H1 (cell line): Measurements from ENCODE around the gene GAB2. TPM values are rescaled to one million over a fixed set of nuclear protein-coding genes. Genes with fewer than 3 reads are reported as not detected.

Experiments used
- CTCF ChIA-PET: fragments of 300-600 bp; sonication (Branson Sonifier 250); formaldehyde crosslinking; loops from one replicate; lab custom pipeline; 2021; ENCODE audit not compliant: partially characterized antibody; lab: Charles Lee
- POLR2A ChIA-PET: fragments of 300-600 bp; sonication (Branson Sonifier 250); formaldehyde crosslinking; loops from one replicate; lab custom pipeline; 2021; ENCODE audit warnings: inconsistent platforms; ENCODE audit not compliant: partially characterized antibody; lab: Charles Lee
- DNase-seq, 2 experiments: peaks; one replicate each; pipeline versions ENCODE4 v3.0.0 to v3.0.0-alpha.2; 2010 to 2022; ENCODE audit warnings: low spot score in 2 of 2, low read depth in 1 of 2, mixed read lengths in 1 of 2
- FAIRE-seq: peaks from 2 replicates; lab custom pipeline; 2011; peaks lifted over from hg19 to GRCh38; lab: Jason Lieb, UNC
- H2AFZ ChIP-seq: 2 replicates; pipeline ENCODE4 v1.8.1; 2012; ENCODE audit warnings: low read length, inconsistent platforms
- H2AK5ac ChIP-seq: 2 replicates; pipeline ENCODE4 v1.6.1; 2013; ENCODE audit warnings: low read depth, low read length
- H2BK120ac ChIP-seq: replicated peaks from 2 replicates; pipeline ENCODE3; 2013; ENCODE audit warnings: low read depth, low read length, inconsistent platforms
- H2BK12ac ChIP-seq: 2 replicates; pipeline ENCODE4 v1.6.1; 2013; ENCODE audit warnings: low read depth, low read length
- H2BK15ac ChIP-seq: 2 replicates; pipeline ENCODE4 v1.6.1; 2013; ENCODE audit warnings: low read length
- H2BK20ac ChIP-seq: 2 replicates; pipeline ENCODE4 v1.6.1; 2013; ENCODE audit warnings: low read length
- H2BK5ac ChIP-seq: 2 replicates; pipeline ENCODE4 v1.6.1; 2013; ENCODE audit warnings: low read depth, low read length
- H3K14ac ChIP-seq: 2 replicates; pipeline ENCODE4 v1.6.1; 2013; ENCODE audit warnings: inconsistent platforms; ENCODE audit not compliant: insufficient read length
- H3K18ac ChIP-seq: 2 replicates; pipeline ENCODE4 v1.6.1; 2013; ENCODE audit warnings: low read length; ENCODE audit errors: extremely low read depth
- H3K23ac ChIP-seq: 2 replicates; pipeline ENCODE4 v1.6.1; 2013; ENCODE audit warnings: inconsistent platforms; ENCODE audit not compliant: insufficient read length
- H3K23me2 ChIP-seq: 2 replicates; pipeline ENCODE4 v1.6.1; 2013; ENCODE audit warnings: low read depth, low read length
- H3K27ac ChIP-seq: 2 replicates; pipeline ENCODE4 v1.6.1; 2011; ENCODE audit warnings: low read depth, low read length, inconsistent platforms
- H3K27me3 ChIP-seq, 4 experiments: replicated peaks in 1 of 4; 1 replicate in 1 of 4; 2 replicates in 3 of 4; pipeline versions ENCODE4 v1.6.1 to v1.8.1; 2011 to 2013; ENCODE audit warnings: low read length in 3 of 4, mild to moderate bottlenecking in 3 of 4, inconsistent platforms in 2 of 4, mixed read lengths in 2 of 4, moderate library complexity in 1 of 4; ENCODE audit not compliant: control insufficient read depth in 3 of 4, insufficient read depth in 3 of 4; ENCODE audit errors: extremely low read depth in 1 of 4
- H3K36me3 ChIP-seq, 4 experiments: 2 replicates each; pipeline versions ENCODE4 v1.6.1 to v1.8.1; 2011 to 2013; ENCODE audit warnings: mild to moderate bottlenecking in 4 of 4, low read length in 3 of 4, moderate library complexity in 2 of 4, control low read depth in 1 of 4, inconsistent platforms in 1 of 4; ENCODE audit not compliant: insufficient read depth in 4 of 4, control insufficient read depth in 2 of 4
- H3K4ac ChIP-seq: replicated peaks from 2 replicates; pipeline ENCODE3; 2013; ENCODE audit warnings: low read length, low read depth, mixed read lengths, inconsistent platforms; ENCODE audit not compliant: insufficient read length
- H3K4me1 ChIP-seq, 4 experiments: replicated peaks in 1 of 4; 1 replicate in 1 of 4; 2 replicates in 3 of 4; pipeline versions ENCODE4 v1.6.1 to v1.8.1; 2011 to 2013; ENCODE audit warnings: low read length in 3 of 4, inconsistent platforms in 2 of 4, mixed read lengths in 1 of 4; ENCODE audit not compliant: insufficient read depth in 4 of 4, control insufficient read depth in 3 of 4
- H3K4me2 ChIP-seq, 2 experiments: 2 replicates each; pipeline versions ENCODE4 v1.6.1 to v1.8.1; 2011 to 2013; ENCODE audit warnings: low read depth in 2 of 2, low read length in 2 of 2, control low read depth in 1 of 2, inconsistent platforms in 1 of 2, mild to moderate bottlenecking in 1 of 2; ENCODE audit not compliant: insufficient read depth in 1 of 2
- H3K4me3 ChIP-seq, 4 experiments: fragments of 200-600, 300-600 bp in 1 of 4; sonication (generic), shearing (Covaris generic), sonication (Bioruptor Twin) in 1 of 4; 2 replicates each; pipeline versions ENCODE4 v1.5.1 to v1.8.1; 2011 to 2016; ENCODE audit warnings: low read length in 4 of 4, low read depth in 3 of 4, control low read depth in 2 of 4, inconsistent platforms in 2 of 4, mild to moderate bottlenecking in 2 of 4, mixed read lengths in 1 of 4, moderate library complexity in 1 of 4; ENCODE audit not compliant: insufficient read depth in 2 of 4; ENCODE audit errors: extremely low read depth in 1 of 4
- H3K56ac ChIP-seq: replicated peaks from 2 replicates; pipeline ENCODE3; 2013; ENCODE audit warnings: low read depth, mild to moderate bottlenecking, mixed read lengths, low read length, inconsistent platforms; ENCODE audit not compliant: insufficient read length
- H3K79me1 ChIP-seq: 2 replicates; pipeline ENCODE4 v1.6.1; 2013; ENCODE audit warnings: low read depth, low read length, control low read depth
- H3K79me2 ChIP-seq, 2 experiments: 2 replicates each; pipeline versions ENCODE4 v1.6.1 to v1.8.1; 2012 to 2013; ENCODE audit warnings: low read length in 2 of 2, mild to moderate bottlenecking in 2 of 2, inconsistent platforms in 1 of 2; ENCODE audit not compliant: insufficient read depth in 2 of 2, control insufficient read depth in 1 of 2
- H3K9ac ChIP-seq, 4 experiments: replicated peaks in 1 of 4; 1 replicate in 1 of 4; 2 replicates in 3 of 4; pipeline versions ENCODE4 v1.6.1 to v1.8.1; 2011 to 2013; ENCODE audit warnings: low read depth in 3 of 4, low read length in 3 of 4, control low read depth in 2 of 4, mild to moderate bottlenecking in 2 of 4, moderate library complexity in 2 of 4, inconsistent platforms in 1 of 4; ENCODE audit errors: extremely low read depth in 1 of 4
- H3K9me3 ChIP-seq, 2 experiments: 2 replicates each; pipeline versions ENCODE4 v1.6.1 to v1.8.1; 2012 to 2013; ENCODE audit warnings: mild to moderate bottlenecking in 2 of 2, moderate library complexity in 2 of 2, control low read depth in 1 of 2, inconsistent platforms in 1 of 2, low read depth in 1 of 2, low read length in 1 of 2, mixed read lengths in 1 of 2; ENCODE audit not compliant: insufficient read depth in 2 of 2
- H4K20me1 ChIP-seq, 2 experiments: replicated peaks in 1 of 2; 2 replicates each; pipeline versions ENCODE3 to v1.8.1; 2011 to 2013; ENCODE audit warnings: inconsistent platforms in 2 of 2, low read length in 2 of 2, mild to moderate bottlenecking in 1 of 2; ENCODE audit not compliant: insufficient read depth in 2 of 2, control insufficient read depth in 1 of 2
- H4K5ac ChIP-seq: 2 replicates; pipeline ENCODE4 v1.6.1; 2013; ENCODE audit warnings: low read length, low read depth, mixed read lengths, inconsistent platforms; ENCODE audit not compliant: insufficient read length
- H4K8ac ChIP-seq: 2 replicates; pipeline ENCODE4 v1.8.0; 2013; ENCODE audit warnings: mild to moderate bottlenecking, moderate library complexity, low read length, inconsistent platforms; ENCODE audit not compliant: insufficient read depth; ENCODE audit errors: extremely low read depth
- H4K91ac ChIP-seq: replicated peaks from 2 replicates; pipeline ENCODE3; 2013; ENCODE audit warnings: low read length, mixed read lengths, inconsistent platforms; ENCODE audit not compliant: insufficient read length
- ATF2 ChIP-seq: IDR thresholded peaks from 2 replicates; pipeline ENCODE4 v1.6.1; 2012; ENCODE audit warnings: low read length, inconsistent platforms
- CBX5 ChIP-seq: fragments of 300-800, 300-1000 bp; sonication (generic); IDR thresholded peaks from 2 replicates; pipeline ENCODE4 v1.7.1; 2016; ENCODE audit warnings: antibody characterized with exemption, low read length, low read depth
- NANOG ChIP-seq: IDR thresholded peaks from 2 replicates; pipeline ENCODE4 v1.6.1; 2011; ENCODE audit warnings: low read length, low read depth, mild to moderate bottlenecking, inconsistent platforms; ENCODE audit not compliant: insufficient read depth, poor library complexity, severe bottlenecking
- SRF ChIP-seq: IDR thresholded peaks from 2 replicates; pipeline ENCODE4 v1.6.1; 2011; ENCODE audit warnings: mild to moderate bottlenecking, low read depth, low read length, moderate library complexity
- WGBS, 2 experiments: shearing (Covaris generic) in 1 of 2; methylation state at CpG; one replicate each; pipeline versions ENCODE4 v1.1.6 to v1.1.7; 2013 to 2015; ENCODE audit warnings: low lambda C conversion rate in 2 of 2, mixed read lengths in 2 of 2, inconsistent platforms in 1 of 2, low coverage in 1 of 2, missing lambda C conversion rate in 1 of 2; ENCODE audit not compliant: insufficient replicate concordance in 2 of 2, insufficient coverage in 1 of 2, insufficient read length in 1 of 2; ENCODE audit errors: extremely low coverage in 1 of 2, missing lambda C conversion rate in 1 of 2; 5-methylcytosine and 5-hydroxymethylcytosine counted together
- polyA plus RNA-seq, 7 experiments: library from polyadenylated mRNA; depleted of rRNA in 3 of 7; stranded (reverse) in 5 of 7; unstranded in 2 of 7; fragments of >200 nt in 5 of 7; fragments of 200-250 nt in 2 of 7; gene quantifications; 1 replicate in 5 of 7; 2 replicates in 1 of 7; 4 replicates in 1 of 7; pipeline versions ENCODE4 v1.2.1 to v1.2.3, GENCODE V29; 2011 to 2013; ENCODE audit warnings: missing spikeins in 2 of 7, mixed read lengths in 2 of 7
- total RNA-seq: library from RNA; stranded (reverse); fragmentation: NEBNext Ultra II Directional; extraction: Animal tissue kit (Norgen Biotek cat#: 25700); gene quantifications from 2 replicates; pipeline ENCODE4 v1.2.1, GENCODE V29; 2021
- TF ChIP-seq, protein P1 (sequence below): IDR thresholded peaks from 2 replicates; pipeline ENCODE4 v1.6.1; 2011; ENCODE audit warnings: low read depth, mild to moderate bottlenecking, low read length; ENCODE audit not compliant: insufficient read depth

The GAB2 gene
- total and polyA plus RNA-seq, 2 of the 8 experiments (the other 6 are each of a cell fraction or from before 2014, with no cell fraction given) = 6.3 to 14.0 TPM

DNA sequence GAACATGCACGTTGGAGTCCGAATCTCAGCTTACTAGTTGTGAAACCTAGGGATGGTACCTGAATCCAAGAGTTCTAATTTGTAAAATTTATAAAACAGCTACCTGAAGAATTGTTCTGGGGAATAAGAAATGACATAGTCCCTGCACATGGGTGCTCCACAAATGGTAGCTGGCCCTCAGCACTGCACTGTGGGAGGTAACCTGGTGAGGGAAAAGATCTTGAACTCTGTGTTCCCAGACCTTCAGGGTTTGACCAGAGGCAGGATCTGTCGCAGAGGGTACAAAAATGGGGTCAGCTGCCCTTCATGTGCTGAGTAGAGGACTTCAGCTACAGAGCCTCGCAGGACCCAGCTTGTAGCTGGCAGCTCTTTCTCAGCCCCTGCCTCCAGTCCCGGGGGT lies 155.4 kb downstream of the GAB2 start:
- Histone ChIP-seq H3K27ac (no peak overlapping the region), H3K56ac (no peak overlapping the region), H3K23me2 (no peaks in the 10 kb centered on the region), H3K79me1 (no peaks in the 10 kb centered on the region), H3K36me3 (no peaks in the 10 kb centered on the region), H4K8ac (no peak overlapping the region), H2AK5ac (no peak overlapping the region), H3K9me3 (no peaks in the 10 kb centered on the region), H2BK120ac (no peak overlapping the region), H2BK15ac (no peak overlapping the region), H2BK12ac (no peak overlapping the region), H2AFZ (no peak overlapping the region), H4K91ac (no peak overlapping the region), H2BK20ac (no peak overlapping the region), H3K27me3 (no peaks in the 10 kb centered on the region), H3K4ac (no peak overlapping the region), H2BK5ac (no peak overlapping the region), H3K79me2 (no peaks in the 10 kb centered on the region), H3K4me3 (no peak overlapping the region), H3K4me1 (peaks cover 0 to 6% (median 0%) of the 10 kb centered on the region in 4 experiments; a peak in 2 of 7 replicates), H4K5ac (no peak overlapping the region), H3K9ac (no peak overlapping the region), H3K14ac (no peak overlapping the region), H4K20me1 (no peaks in the 10 kb centered on the region), H3K18ac (no peak overlapping the region), H3K23ac (no peak overlapping the region), H3K4me2 (no peak overlapping the region)
- POLR2A ChIA-PET = interaction anchor here (1.1 kb wide), 1 partner anchor 10 kb away, joined by 3 read pairs; no protein-coding TSS in a partner anchor
- FAIRE-seq (no peak), DNase-seq (no peak)
- WGBS, 2 experiments = 90% methylated on average over 5 of the region's 5 CpGs; no CpG with 5 or more reads in 1 of the 2 experiments
- CTCF ChIA-PET = interaction anchor here (0.7 to 2.1 kb wide), 8 partner anchors 8 to 157 kb away, joined by 3 to 11 read pairs (median 4); no protein-coding TSS in a partner anchor
- TF ChIP-seq ATF2 = no peak
- TF ChIP-seq, protein P1, sequence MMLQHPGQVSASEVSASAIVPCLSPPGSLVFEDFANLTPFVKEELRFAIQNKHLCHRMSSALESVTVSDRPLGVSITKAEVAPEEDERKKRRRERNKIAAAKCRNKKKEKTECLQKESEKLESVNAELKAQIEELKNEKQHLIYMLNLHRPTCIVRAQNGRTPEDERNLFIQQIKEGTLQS = no peak
- no peak for TF ChIP-seq CBX5
- no peak for TF ChIP-seq SRF
- no peak for TF ChIP-seq NANOG
